NCI-H82 treated with DMSO at 0.1 percent for 48 hours (cell line): Measurements from ENCODE around the gene ENC1.
A peak's percentile ranks its signal among the peaks of the same experiment; 100 is the strongest.

ENCODE experiments used
- DNase-seq: peaks from one replicate; lab custom pipeline; 2025; ENCODE audit not compliant: unreplicated experiment; lab: John Stamatoyannopoulos, UW

Gene ENC1

GRCh38 chr5:74632947-74633356, 7.6 kb downstream of the ENC1 start:
- no peak for DNase-seq

GRCh38 chr5:74631081-74631953, 9.2 kb downstream of the ENC1 start:
- peak; percentile 31 for DNase-seq

GRCh38 chr5:74630453-74631066, 10.0 kb downstream of the ENC1 start:
- no peak for DNase-seq

GRCh38 chr5:74629326-74629725, 11.2 kb downstream of the ENC1 start:
- no peak for DNase-seq

- no peak for DNase-seq
Measured at GRCh38 chr5:74628359-74628758, 12.2 kb downstream of the ENC1 start.

GRCh38 chr5:74627646-74628279, 12.8 kb downstream of the ENC1 start:
- DNase-seq = no peak

GRCh38 chr5:74626386-74627222, 13.9 kb downstream of the ENC1 start:
- peak; percentile 85 for DNase-seq

- DNase-seq = peak; percentile 75
Measured at GRCh38 chr5:74625742-74626241, 14.7 kb downstream of the ENC1 start.

GRCh38 chr5:74624931-74625505, 15.5 kb downstream of the ENC1 start:
- DNase-seq = no peak

GRCh38 chr5:74624501-74624900, 16.0 kb downstream of the ENC1 start:
- DNase-seq = no peak

GRCh38 chr5:74623748-74624408, 16.6 kb downstream of the ENC1 start:
- no peak for DNase-seq

GRCh38 chr5:74623006-74623611, 17.4 kb downstream of the ENC1 start:
- DNase-seq = no peak

GRCh38 chr5:74622122-74622521, 18.4 kb downstream of the ENC1 start:
- DNase-seq = no peak

GRCh38 chr5:74621492-74621891, 19.0 kb downstream of the ENC1 start:
- DNase-seq = no peak

- no peak for DNase-seq
Measured at GRCh38 chr5:74619308-74619707, 21.2 kb downstream of the ENC1 start.

GRCh38 chr5:74618106-74618505, 22.4 kb downstream of the ENC1 start:
- no peak for DNase-seq

- DNase-seq = no peak
Measured at GRCh38 chr5:74617202-74617601, 23.3 kb downstream of the ENC1 start.

GRCh38 chr5:74616236-74617146, 24.0 kb downstream of the ENC1 start:
- peak; percentile 73 for DNase-seq

GRCh38 chr5:74613283-74613682, 27.2 kb downstream of the ENC1 start:
- no peak for DNase-seq
